Lower leg skin (tissue), 4 donors: ENCODE measurements around the gene GAS7. TPM values are rescaled to one million over a fixed set of nuclear protein-coding genes. Genes with fewer than 3 reads are reported as not detected.
"Not testable (repeated sequence)": the region's sequence is repeated elsewhere in the genome, so short reads cannot be mapped to it uniquely, and the experiment has no call there.

Source experiments
- DNase-seq, 2 donors: peaks; one replicate each; pipeline ENCODE4 v3.0.0-alpha.2; 2019; ENCODE audit warnings: low spot score in 2 of 2
- H3K4me3 ChIP-seq: fragments of 200-600 bp; sonication (generic); 2 replicates; pipeline ENCODE4 v1.5.1; 2017; ENCODE audit warnings: mild to moderate bottlenecking, low read depth; ENCODE audit not compliant: poor library complexity, severe bottlenecking
- CTCF ChIP-seq, 3 donors: fragments of 450-650 bp; IDR thresholded peaks; one replicate each; pipeline ENCODE4 v1.5.1; 2016; ENCODE audit warnings: antibody characterized with exemption in 3 of 3, mild to moderate bottlenecking in 3 of 3, moderate library complexity in 2 of 3
- POLR2A ChIP-seq, 2 donors: fragments of 450-650 bp; IDR thresholded peaks; one replicate each; pipeline ENCODE4 v1.6.1; 2016 to 2017; ENCODE audit warnings: antibody characterized with exemption in 2 of 2, mild to moderate bottlenecking in 1 of 2, moderate library complexity in 1 of 2
- WGBS, 2 donors: methylation state at CpG; one replicate each; pipeline ENCODE4 v1.1.5; 2018; 5-methylcytosine and 5-hydroxymethylcytosine counted together
- intact Hi-C: fragments of 100-400 bp; cut with DNase I; formaldehyde crosslinking; loops from one replicate; pipeline ENCODE4 v1.15.0; 2023; ENCODE audit warnings: low total_unique reads
- total RNA-seq, 4 donors: library from RNA; depleted of rRNA; stranded (reverse); fragments of >200 nt; gene quantifications; one replicate each; pipeline ENCODE4 v1.1.0, GENCODE V29; 2016

GAS7 gene
- total RNA-seq, 4 donors from 2014 or later: 97.8 to 148 (median 117) TPM

- intact Hi-C loops: no loop called here
- WGBS, 2 donors: 90 to 92% methylated on average over 6 of the region's 6 CpGs
- TF ChIP-seq CTCF (IDR thresholded peaks at IDR 0.05) (no peak), POLR2A (IDR thresholded peaks at IDR 0.05) (no peak)
- no peak overlapping the region for H3K4me3 ChIP-seq
- no peak for DNase-seq
Measured at GRCh38 chr17:10025224-10025623, 173.2 kb downstream of the GAS7 start.

GRCh38 chr17:10022416-10022815 is 176.0 kb downstream of the GAS7 start:
- no peak for TF ChIP-seq POLR2A (IDR thresholded peaks at IDR 0.05)
- no peak for TF ChIP-seq CTCF (IDR thresholded peaks at IDR 0.05)
- intact Hi-C loops: no loop called here

GRCh38 chr17:10021272-10021984 is 177.0 kb downstream of the GAS7 start:
- DNase-seq: no peak
- intact Hi-C loops: no loop called here
- TF ChIP-seq CTCF (IDR thresholded peaks at IDR 0.05) (no peak), POLR2A (IDR thresholded peaks at IDR 0.05) (no peak)
- no peak overlapping the region for H3K4me3 ChIP-seq
- 76 to 77% methylated on average over 21 of the region's 21 CpGs for WGBS, 2 donors

More at GRCh38 chr17:10022416-10022815, 176.0 kb downstream of the GAS7 start:
- H3K4me3 ChIP-seq: no peak overlapping the region
- DNase-seq: no peak
- 82 to 87% methylated on average over 13 of the region's 13 CpGs for WGBS, 2 donors

- WGBS, 2 donors: 26 to 29% methylated on average over 7 to 9 of the region's 9 CpGs
- no peak overlapping the region for H3K4me3 ChIP-seq
- DNase-seq: no peak
- TF ChIP-seq POLR2A (IDR thresholded peaks at IDR 0.05) (no peak), CTCF (IDR thresholded peaks at IDR 0.05) (no peak)
- intact Hi-C loops: no loop called here
Measured at GRCh38 chr17:10019941-10020451, 178.4 kb downstream of the GAS7 start.

- 61% methylated on average over 7 of the region's 7 CpGs for WGBS, 2 donors
- TF ChIP-seq CTCF (IDR thresholded peaks at IDR 0.05) (no peak), POLR2A (IDR thresholded peaks at IDR 0.05) (no peak)
- no peak overlapping the region for H3K4me3 ChIP-seq
- intact Hi-C loops: no loop called here
- DNase-seq: no peak
Measured at GRCh38 chr17:10018461-10018891, 179.9 kb downstream of the GAS7 start.

GRCh38 chr17:10016958-10017570 is 181.3 kb downstream of the GAS7 start:
- intact Hi-C loops, DNase-seq, H3K4me3 ChIP-seq: not testable (repeated sequence)
- WGBS, 2 donors: 91 to 95% methylated on average over 14 of the region's 14 CpGs
